GM23338 (cell line): Measurements from ENCODE around the gene SNAPC4. TPM values are rescaled to one million over a fixed set of nuclear protein-coding genes. Genes with fewer than 3 reads are reported as not detected.

Source experiments
- ATAC-seq: fragments of 200-7000 bp; cut with Tn5 transposase; 3 replicates; pipeline ENCODE4 v1.9.1; 2020
- DNase-seq: peaks from one replicate; pipeline ENCODE4 v3.0.0-alpha.2; 2015; ENCODE audit warnings: low spot score
- H2AFZ ChIP-seq: fragments of 200-600 bp; sonication (generic); 2 replicates; pipeline ENCODE4 v1.8.0; 2016; ENCODE audit warnings: antibody characterized with exemption, mild to moderate bottlenecking, moderate library complexity
- H3F3A ChIP-seq: fragments of 200-600 bp; sonication (generic); replicated peaks from 2 replicates; pipeline ENCODE4 v1.8.0; 2017; ENCODE audit warnings: antibody characterized with exemption, mixed run types, low read depth
- H3K27ac ChIP-seq: fragments of 200-600 bp; sonication (generic); 2 replicates; pipeline ENCODE4 v1.6.1; 2016; ENCODE audit warnings: low read depth
- H3K27me3 ChIP-seq: fragments of 200-600 bp; sonication (generic); 2 replicates; pipeline ENCODE4 v1.8.0; 2016; ENCODE audit warnings: mild to moderate bottlenecking, mixed run types, moderate library complexity; ENCODE audit not compliant: insufficient read depth
- H3K36me3 ChIP-seq: fragments of 200-600 bp; sonication (generic); 2 replicates; pipeline ENCODE4 v1.8.0; 2016; ENCODE audit warnings: mild to moderate bottlenecking; ENCODE audit not compliant: insufficient read depth
- H3K4me1 ChIP-seq: fragments of 200-600 bp; sonication (generic); 2 replicates; pipeline ENCODE4 v1.8.0; 2016; ENCODE audit warnings: mild to moderate bottlenecking, moderate library complexity; ENCODE audit not compliant: insufficient read depth
- H3K4me2 ChIP-seq: fragments of 200-600 bp; sonication (generic); 2 replicates; pipeline ENCODE4 v1.7.1; 2017; ENCODE audit warnings: mixed run types
- H3K4me3 ChIP-seq: fragments of 200-600 bp; sonication (generic); 2 replicates; pipeline ENCODE4 v1.6.1; 2016; ENCODE audit warnings: mixed run types
- H3K79me2 ChIP-seq: fragments of 200-600 bp; sonication (generic); replicated peaks from 2 replicates; pipeline ENCODE4 v1.8.0; 2017; ENCODE audit warnings: mild to moderate bottlenecking; ENCODE audit not compliant: insufficient read depth
- H3K9me2 ChIP-seq: fragments of 200-600 bp; sonication (generic); 2 replicates; pipeline ENCODE4 v1.8.0; 2017; ENCODE audit not compliant: insufficient read depth
- H4K20me1 ChIP-seq: fragments of 200-600 bp; sonication (generic); replicated peaks from 2 replicates; pipeline ENCODE4 v1.8.0; 2017; ENCODE audit warnings: mild to moderate bottlenecking; ENCODE audit not compliant: insufficient read depth
- H3K27ac Mint-ChIP-seq: 2 replicates; pipeline ENCODE4 v1.8.0; 2020; ENCODE audit warnings: inconsistent platforms, mild to moderate bottlenecking, moderate library complexity, mixed read lengths
- H3K27me3 Mint-ChIP-seq: 3 replicates; pipeline ENCODE4 v1.8.0; 2022; ENCODE audit warnings: low read depth, mild to moderate bottlenecking, moderate library complexity, mixed read lengths, inconsistent platforms; ENCODE audit not compliant: insufficient read depth, poor library complexity
- H3K36me3 Mint-ChIP-seq: 3 replicates; pipeline ENCODE4 v1.8.0; 2021; ENCODE audit warnings: low read depth, mild to moderate bottlenecking, inconsistent platforms, moderate library complexity, mixed read lengths
- H3K4me1 Mint-ChIP-seq: 3 replicates; pipeline ENCODE4 v1.8.0; 2020; ENCODE audit warnings: mild to moderate bottlenecking, inconsistent platforms, mixed read lengths
- H3K4me3 Mint-ChIP-seq: 3 replicates; pipeline ENCODE4 v1.8.0; 2021; ENCODE audit warnings: moderate library complexity, mild to moderate bottlenecking, inconsistent platforms, mixed read lengths
- H3K9me3 Mint-ChIP-seq: 3 replicates; pipeline ENCODE4 v1.8.0; 2020; ENCODE audit warnings: moderate library complexity, mild to moderate bottlenecking, inconsistent platforms, mixed read lengths
- CREB1 ChIP-seq: fragments of 250-450 bp; sonication (Bioruptor Pico); IDR thresholded peaks from 2 replicates; pipeline ENCODE4 v1.5.0; 2020; ENCODE audit warnings: low read depth, mild to moderate bottlenecking, moderate library complexity
- EZH2phosphoT487 ChIP-seq: fragments of 200-600 bp; sonication (generic); IDR thresholded peaks from one replicate; pipeline ENCODE4 v1.8.1; 2018; ENCODE audit warnings: antibody characterized with exemption; ENCODE audit not compliant: unreplicated experiment
- JUNB ChIP-seq: IDR thresholded peaks from one replicate; pipeline ENCODE4 v1.6.1; 2016; ENCODE audit warnings: antibody characterized with exemption; ENCODE audit not compliant: unreplicated experiment
- NANOG ChIP-seq: IDR thresholded peaks from 2 replicates; pipeline ENCODE4 v1.6.1; 2016; ENCODE audit warnings: antibody characterized with exemption, borderline replicate concordance
- POLR2AphosphoS5 ChIP-seq: IDR thresholded peaks from 2 replicates; pipeline ENCODE4 v1.6.1; 2016; ENCODE audit warnings: antibody characterized with exemption, low read depth
- STAT1 ChIP-seq: IDR thresholded peaks from one replicate; pipeline ENCODE4 v1.6.1; 2016; ENCODE audit warnings: antibody characterized with exemption; ENCODE audit not compliant: unreplicated experiment
- ZNF331 ChIP-seq: fragments of 250-450 bp; sonication (Bioruptor Pico); IDR thresholded peaks from 2 replicates; pipeline ENCODE4 v1.5.0; 2020; ENCODE audit warnings: low read depth, mild to moderate bottlenecking, moderate library complexity
- polyA plus RNA-seq: library from polyadenylated mRNA; unstranded; fragments of >200 nt; fragmentation: Nextera tagmentation; extraction: Ambion mirVana; gene quantifications from 2 replicates; pipeline ENCODE4 v1.2.1, GENCODE V29; 2016
- total RNA-seq: library from RNA; depleted of rRNA; stranded (reverse); fragments of >200 nt; shearing (Covaris generic); gene quantifications from 2 replicates; pipeline ENCODE4 v1.2.3, GENCODE V29; 2014
- TF ChIP-seq, protein P1 (sequence below): IDR thresholded peaks from 2 replicates; pipeline ENCODE4 v1.6.1; 2016; ENCODE audit warnings: antibody characterized with exemption
- TF ChIP-seq, protein P2 (sequence below), 2 experiments: fragments of 200-600 bp in 1 of 2; sonication (generic) in 1 of 2; conservative IDR thresholded peaks; 2 replicates each; pipeline versions ENCODE4 v1.5.1 to v1.6.1; 2016 to 2017; ENCODE audit warnings: antibody characterized with exemption in 2 of 2, low read depth in 2 of 2, mild to moderate bottlenecking in 2 of 2, moderate library complexity in 1 of 2
- TF ChIP-seq, protein P3 (sequence below): IDR thresholded peaks from one replicate; pipeline ENCODE4 v1.6.1; 2018; ENCODE audit warnings: antibody characterized with exemption; ENCODE audit not compliant: unreplicated experiment

Gene SNAPC4
- total and polyA plus RNA-seq, 2 experiments from 2014 or later = 8.8 to 22.7 TPM

DNA sequence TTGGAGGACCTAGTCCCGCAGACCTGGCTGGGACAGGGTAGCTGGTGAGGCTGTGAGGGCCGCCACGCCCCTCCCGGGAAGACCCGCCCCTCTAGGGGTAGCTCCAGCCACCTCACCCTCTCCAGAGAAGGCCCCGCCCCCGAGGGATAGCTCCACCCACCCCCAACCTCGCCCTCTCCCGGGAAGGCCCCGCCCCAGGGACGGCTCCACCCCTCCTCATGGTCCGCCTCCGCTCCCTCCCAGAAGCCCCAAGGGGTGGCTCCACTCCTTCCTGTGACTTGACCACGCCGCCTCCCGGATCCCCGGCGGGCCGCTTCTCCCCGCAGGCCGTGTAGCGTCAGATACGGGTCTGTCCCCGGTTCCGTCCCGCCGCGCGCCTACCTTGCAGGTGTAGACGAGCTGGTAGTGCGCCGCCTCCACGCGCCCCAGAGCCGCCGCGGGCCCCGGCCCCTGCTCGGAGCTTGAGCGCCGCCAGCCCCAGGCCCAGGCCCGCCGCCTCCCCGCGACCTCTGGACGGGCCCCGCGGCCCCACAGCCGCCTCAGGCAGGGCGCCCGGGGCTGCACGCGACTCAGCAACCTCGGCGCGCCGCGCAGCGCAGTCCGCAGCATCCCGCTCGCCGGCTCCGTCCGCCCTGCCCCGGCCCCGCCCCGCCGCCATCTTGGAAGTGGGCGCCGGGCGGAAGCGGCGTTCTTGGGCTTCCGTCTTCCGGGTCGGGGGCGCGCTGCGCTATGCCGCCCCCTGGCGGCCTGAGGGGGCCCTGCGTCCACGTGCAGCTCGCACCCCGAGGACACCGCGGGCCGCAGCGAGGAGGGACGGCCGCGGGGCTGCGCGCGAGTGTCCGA is 36.6 kb downstream of the SNAPC4 start, which contains the start of gene DNLZ:
Gene DNLZ (minus strand): TSS at position 639 of the 843 bp plus-strand sequence. CDS start 30 bp downstream, at position 609.
- Mint-ChIP-seq H3K9me3 (no peaks in the 10 kb centered on the region), H3K27ac (peak within 1 kb of the TSS; percentile 90), H3K4me1 (peaks cover 9% of the 10 kb centered on the region; the same call in 1 of the 3 replicates), H3K36me3 (no peaks in the 10 kb centered on the region), H3K4me3 (peak within 1 kb of the TSS; percentile 82), H3K27me3 (peaks cover 21% of the 10 kb centered on the region)
- Histone ChIP-seq H4K20me1 (no peaks in the 10 kb centered on the region), H3K9me2 (no peaks in the 10 kb centered on the region), H3F3A (no peaks in the 10 kb centered on the region), H3K4me1 (no peaks in the 10 kb centered on the region; the same call in 1 of the 2 replicates), H3K27ac (no peak within 1 kb of the TSS), H3K27me3 (no peaks in the 10 kb centered on the region), H3K79me2 (no peaks in the 10 kb centered on the region), H3K4me2 (peak within 1 kb of the TSS; percentile 78; the same call in 1 of the 2 replicates), H2AFZ (no peak within 1 kb of the TSS), H3K4me3 (peak within 1 kb of the TSS; percentile 77), H3K36me3 (no peaks in the 10 kb centered on the region)
- DNase-seq = peak; percentile 96
- TF ChIP-seq JUNB = no peak
- TF ChIP-seq, protein P1, sequence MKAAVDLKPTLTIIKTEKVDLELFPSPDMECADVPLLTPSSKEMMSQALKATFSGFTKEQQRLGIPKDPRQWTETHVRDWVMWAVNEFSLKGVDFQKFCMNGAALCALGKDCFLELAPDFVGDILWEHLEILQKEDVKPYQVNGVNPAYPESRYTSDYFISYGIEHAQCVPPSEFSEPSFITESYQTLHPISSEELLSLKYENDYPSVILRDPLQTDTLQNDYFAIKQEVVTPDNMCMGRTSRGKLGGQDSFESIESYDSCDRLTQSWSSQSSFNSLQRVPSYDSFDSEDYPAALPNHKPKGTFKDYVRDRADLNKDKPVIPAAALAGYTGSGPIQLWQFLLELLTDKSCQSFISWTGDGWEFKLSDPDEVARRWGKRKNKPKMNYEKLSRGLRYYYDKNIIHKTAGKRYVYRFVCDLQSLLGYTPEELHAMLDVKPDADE = peak; percentile 81
- TF ChIP-seq ZNF331 (CRISPR knock-in tag) = no peak
- TF ChIP-seq EZH2phosphoT487 = no peak
- peak; percentile 85 for TF ChIP-seq POLR2AphosphoS5
- TF ChIP-seq, protein P2, sequence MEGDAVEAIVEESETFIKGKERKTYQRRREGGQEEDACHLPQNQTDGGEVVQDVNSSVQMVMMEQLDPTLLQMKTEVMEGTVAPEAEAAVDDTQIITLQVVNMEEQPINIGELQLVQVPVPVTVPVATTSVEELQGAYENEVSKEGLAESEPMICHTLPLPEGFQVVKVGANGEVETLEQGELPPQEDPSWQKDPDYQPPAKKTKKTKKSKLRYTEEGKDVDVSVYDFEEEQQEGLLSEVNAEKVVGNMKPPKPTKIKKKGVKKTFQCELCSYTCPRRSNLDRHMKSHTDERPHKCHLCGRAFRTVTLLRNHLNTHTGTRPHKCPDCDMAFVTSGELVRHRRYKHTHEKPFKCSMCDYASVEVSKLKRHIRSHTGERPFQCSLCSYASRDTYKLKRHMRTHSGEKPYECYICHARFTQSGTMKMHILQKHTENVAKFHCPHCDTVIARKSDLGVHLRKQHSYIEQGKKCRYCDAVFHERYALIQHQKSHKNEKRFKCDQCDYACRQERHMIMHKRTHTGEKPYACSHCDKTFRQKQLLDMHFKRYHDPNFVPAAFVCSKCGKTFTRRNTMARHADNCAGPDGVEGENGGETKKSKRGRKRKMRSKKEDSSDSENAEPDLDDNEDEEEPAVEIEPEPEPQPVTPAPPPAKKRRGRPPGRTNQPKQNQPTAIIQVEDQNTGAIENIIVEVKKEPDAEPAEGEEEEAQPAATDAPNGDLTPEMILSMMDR (conservative IDR thresholded peaks at IDR 0.05; ENCODE audit: low read depth in 2 of 2) = peak; percentile 65 to 88
- TF ChIP-seq NANOG = no peak
- peak; percentile 81 for TF ChIP-seq CREB1 (CRISPR knock-in tag)
- peak; percentile 75 for ATAC-seq

DNA sequence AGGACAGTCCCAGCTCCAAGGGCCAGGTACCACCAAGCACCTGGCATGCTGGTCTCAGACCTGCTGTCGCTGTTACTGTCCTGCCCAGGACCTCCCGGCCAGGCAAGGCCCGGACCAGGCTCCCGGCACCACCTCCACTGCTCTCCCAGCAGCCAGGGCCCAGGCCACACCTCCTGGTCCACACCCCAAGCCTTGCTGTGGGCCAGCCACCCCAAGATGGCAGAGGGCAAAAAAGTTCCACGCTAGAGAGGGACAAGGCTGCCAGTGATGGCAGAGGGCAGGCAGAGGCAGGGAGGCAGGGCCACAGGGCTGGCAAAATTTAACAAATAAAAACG is 37.6 kb downstream of the SNAPC4 start:
- Mint-ChIP-seq H3K9me3 (no peaks in the 10 kb centered on the region), H3K27me3 (peaks cover 16% of the 10 kb centered on the region), H3K27ac (no peak overlapping the region), H3K4me1 (peaks cover 9% of the 10 kb centered on the region; the same call in 1 of the 3 replicates), H3K4me3 (peak overlapping the region; percentile 82; the same call in 2 of the 3 replicates), H3K36me3 (no peaks in the 10 kb centered on the region)
- Histone ChIP-seq H3K4me1 (no peaks in the 10 kb centered on the region; the same call in 1 of the 2 replicates), H3K4me3 (no peak overlapping the region), H3K36me3 (no peaks in the 10 kb centered on the region), H3K79me2 (no peaks in the 10 kb centered on the region), H3K4me2 (peak overlapping the region; percentile 29; the same call in 1 of the 2 replicates), H3K27ac (no peak overlapping the region), H2AFZ (no peak overlapping the region), H3K27me3 (no peaks in the 10 kb centered on the region), H3K9me2 (no peaks in the 10 kb centered on the region), H4K20me1 (no peaks in the 10 kb centered on the region), H3F3A (no peaks in the 10 kb centered on the region)
- ATAC-seq (no peak), DNase-seq (no peak)
- TF ChIP-seq, protein P3, sequence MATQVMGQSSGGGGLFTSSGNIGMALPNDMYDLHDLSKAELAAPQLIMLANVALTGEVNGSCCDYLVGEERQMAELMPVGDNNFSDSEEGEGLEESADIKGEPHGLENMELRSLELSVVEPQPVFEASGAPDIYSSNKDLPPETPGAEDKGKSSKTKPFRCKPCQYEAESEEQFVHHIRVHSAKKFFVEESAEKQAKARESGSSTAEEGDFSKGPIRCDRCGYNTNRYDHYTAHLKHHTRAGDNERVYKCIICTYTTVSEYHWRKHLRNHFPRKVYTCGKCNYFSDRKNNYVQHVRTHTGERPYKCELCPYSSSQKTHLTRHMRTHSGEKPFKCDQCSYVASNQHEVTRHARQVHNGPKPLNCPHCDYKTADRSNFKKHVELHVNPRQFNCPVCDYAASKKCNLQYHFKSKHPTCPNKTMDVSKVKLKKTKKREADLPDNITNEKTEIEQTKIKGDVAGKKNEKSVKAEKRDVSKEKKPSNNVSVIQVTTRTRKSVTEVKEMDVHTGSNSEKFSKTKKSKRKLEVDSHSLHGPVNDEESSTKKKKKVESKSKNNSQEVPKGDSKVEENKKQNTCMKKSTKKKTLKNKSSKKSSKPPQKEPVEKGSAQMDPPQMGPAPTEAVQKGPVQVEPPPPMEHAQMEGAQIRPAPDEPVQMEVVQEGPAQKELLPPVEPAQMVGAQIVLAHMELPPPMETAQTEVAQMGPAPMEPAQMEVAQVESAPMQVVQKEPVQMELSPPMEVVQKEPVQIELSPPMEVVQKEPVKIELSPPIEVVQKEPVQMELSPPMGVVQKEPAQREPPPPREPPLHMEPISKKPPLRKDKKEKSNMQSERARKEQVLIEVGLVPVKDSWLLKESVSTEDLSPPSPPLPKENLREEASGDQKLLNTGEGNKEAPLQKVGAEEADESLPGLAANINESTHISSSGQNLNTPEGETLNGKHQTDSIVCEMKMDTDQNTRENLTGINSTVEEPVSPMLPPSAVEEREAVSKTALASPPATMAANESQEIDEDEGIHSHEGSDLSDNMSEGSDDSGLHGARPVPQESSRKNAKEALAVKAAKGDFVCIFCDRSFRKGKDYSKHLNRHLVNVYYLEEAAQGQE = no peak
- no peak for TF ChIP-seq JUNB
- TF ChIP-seq STAT1 = no peak
- TF ChIP-seq, protein P1 = no peak
- TF ChIP-seq, protein P2 (conservative IDR thresholded peaks at IDR 0.05; ENCODE audit: low read depth in 2 of 2) = no peak
